Left colon (tissue), 2 donors: ENCODE measurements around the gene USP17L13. TPM values are rescaled to one million over a fixed set of nuclear protein-coding genes. Genes with fewer than 3 reads are reported as not detected.
A peak's percentile ranks its signal among the peaks of the same experiment; 100 is the strongest.
"Not testable (repeated sequence)": the region's sequence is repeated elsewhere in the genome, so short reads cannot be mapped to it uniquely, and the experiment has no call there.

ENCODE experiments used
- ATAC-seq: fragments of 200-7000 bp; cut with Tn5 transposase; one replicate; pipeline ENCODE4 v1.9.1; 2020; ENCODE audit warnings: mild to moderate bottlenecking, moderate library complexity
- DNase-seq, 2 donors: peaks; one replicate each; pipeline ENCODE4 v3.0.0-alpha.2; 2020
- intact Hi-C, 2 donors: fragments of 100-400 bp; cut with DNase I in 1 of 2; cut with micrococcal nuclease in 1 of 2; formaldehyde crosslinking; loops; one replicate each; pipeline versions ENCODE4 v1.11.2 to v1.14.0; 2022; cut with DNase I, micrococcal nuclease
- long read RNA-seq: library from polyadenylated mRNA; unstranded; transcript quantifications from one replicate; pipeline ENCODE4 v2.0.0, GENCODE V29; 2021
- total RNA-seq, 2 donors: library from RNA; stranded (reverse); fragmentation: NEBNext Ultra II Directional; extraction: Animal tissue kit (Norgen Biotek cat#: 25700); gene quantifications; one replicate each; pipeline ENCODE4 v1.2.1, GENCODE V29; 2021
- donor health status: DM: no; HTN: no; CAD: no.
- donor health status: DM: yes; HTN: yes; CAD: no.

The USP17L13 gene, protein sequence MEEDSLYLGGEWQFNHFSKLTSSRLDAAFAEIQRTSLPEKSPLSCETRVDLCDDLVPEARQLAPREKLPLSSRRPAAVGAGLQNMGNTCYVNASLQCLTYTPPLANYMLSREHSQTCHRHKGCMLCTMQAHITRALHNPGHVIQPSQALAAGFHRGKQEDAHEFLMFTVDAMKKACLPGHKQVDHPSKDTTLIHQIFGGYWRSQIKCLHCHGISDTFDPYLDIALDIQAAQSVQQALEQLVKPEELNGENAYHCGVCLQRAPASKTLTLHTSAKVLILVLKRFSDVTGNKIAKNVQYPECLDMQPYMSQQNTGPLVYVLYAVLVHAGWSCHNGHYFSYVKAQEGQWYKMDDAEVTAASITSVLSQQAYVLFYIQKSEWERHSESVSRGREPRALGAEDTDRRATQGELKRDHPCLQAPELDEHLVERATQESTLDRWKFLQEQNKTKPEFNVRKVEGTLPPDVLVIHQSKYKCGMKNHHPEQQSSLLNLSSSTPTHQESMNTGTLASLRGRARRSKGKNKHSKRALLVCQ
- total RNA-seq = not detected
- long read RNA-seq = 0 reads

GRCh38 chr4:9224596-9224995 lies at the start of gene USP17L13:
Gene USP17L13 (plus strand): TSS chr4:9224896. CDS start chr4:9224896, 0 bp downstream.
- ATAC-seq, intact Hi-C loops, DNase-seq: not testable (repeated sequence)

DNA sequence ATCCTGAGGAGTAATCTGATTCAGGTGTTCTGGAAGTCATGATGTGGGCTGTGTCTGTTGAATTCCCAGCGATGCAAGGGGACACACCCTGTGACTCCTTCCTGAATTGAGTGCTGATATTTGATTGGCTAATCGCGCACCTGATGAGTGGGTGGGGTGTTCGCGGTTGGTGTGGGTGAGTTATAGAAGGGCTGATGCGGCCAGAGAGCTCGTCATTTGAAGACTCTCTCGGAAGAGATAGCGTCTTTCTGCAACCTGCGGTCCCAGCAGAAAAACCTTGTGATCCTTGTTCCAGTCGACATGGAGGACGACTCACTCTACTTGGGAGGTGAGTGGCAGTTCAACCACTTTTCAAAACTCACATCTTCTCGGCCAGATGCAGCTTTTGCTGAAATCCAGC lies 14.3 kb upstream of the USP17L13 start, which contains the start of gene USP17L10:
USP17L10 (plus strand) TSS at position 301 of the 400 bp plus-strand sequence; CDS start at position 301, 0 bp downstream.
- ATAC-seq, intact Hi-C loops: not testable (repeated sequence)

GRCh38 chr4:9214701-9215100 lies 10.0 kb upstream of the USP17L13 start:
- ATAC-seq, intact Hi-C loops: not testable (repeated sequence)
- peak; percentile 1 to 5 for DNase-seq

More for the DNA sequence above, 14.3 kb upstream of the USP17L13 start, which contains the start of gene USP17L10:
- DNase-seq = not testable (repeated sequence)

DNA sequence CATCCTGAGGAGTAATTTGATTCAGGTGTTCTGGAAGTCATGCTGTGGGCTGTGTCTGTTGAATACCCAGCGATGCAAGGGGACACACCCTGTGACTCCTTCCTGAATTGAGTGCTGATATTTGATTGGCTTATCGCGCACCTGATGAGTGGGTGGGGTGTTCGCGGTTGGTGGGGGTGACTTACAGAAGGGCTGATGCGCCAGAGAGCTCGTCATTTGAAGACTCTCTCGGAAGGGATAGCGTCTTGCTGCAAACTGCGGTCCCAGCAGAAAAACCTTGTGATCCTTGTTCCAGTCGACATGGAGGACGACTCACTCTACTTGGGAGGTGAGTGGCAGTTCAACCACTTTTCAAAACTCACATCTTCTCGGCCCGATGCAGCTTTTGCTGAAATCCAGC lies 9.6 kb upstream of the USP17L13 start, which contains the start of gene USP17L11:
USP17L11 (plus strand) TSS at position 301 of the 400 bp plus-strand sequence; CDS start at position 301, 0 bp downstream.
- DNase-seq, intact Hi-C loops: not testable (repeated sequence)

DNA sequence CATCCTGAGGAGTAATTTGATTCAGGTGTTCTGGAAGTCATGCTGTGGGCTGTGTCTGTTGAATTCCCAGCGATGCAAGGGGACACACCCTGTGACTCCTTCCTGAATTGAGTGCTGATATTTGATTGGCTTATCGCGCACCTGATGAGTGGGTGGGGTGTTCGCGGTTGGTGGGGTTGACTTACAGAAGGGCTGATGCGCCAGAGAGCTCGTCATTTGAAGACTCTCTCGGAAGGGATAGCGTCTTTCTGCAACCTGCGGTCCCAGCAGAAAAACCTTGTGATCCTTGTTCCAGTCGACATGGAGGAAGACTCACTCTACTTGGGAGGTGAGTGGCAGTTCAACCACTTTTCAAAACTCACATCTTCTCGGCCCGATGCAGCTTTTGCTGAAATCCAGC lies 4.8 kb upstream of the USP17L13 start, which contains the start of gene USP17L12:
USP17L12 (plus strand) TSS at position 301 of the 400 bp plus-strand sequence; CDS start at position 301, 0 bp downstream.
- intact Hi-C loops, ATAC-seq, DNase-seq: not testable (repeated sequence)

More for the DNA sequence above, 9.6 kb upstream of the USP17L13 start, which contains the start of gene USP17L11:
- ATAC-seq = not testable (repeated sequence)

- DNase-seq, intact Hi-C loops, ATAC-seq: not testable (repeated sequence)
These were observed 5.6 kb downstream of the USP17L13 start for GRCh38 chr4:9230249-9230648.

- intact Hi-C loops, DNase-seq, ATAC-seq: not testable (repeated sequence)
These were observed 9.4 kb downstream of the USP17L13 start, which contains the start of gene USP17L15 for GRCh38 chr4:9234085-9234484. Gene USP17L15 (plus strand): TSS chr4:9234385. CDS start chr4:9234385, 0 bp downstream.

GRCh38 chr4:9238461-9238860 lies 13.8 kb downstream of the USP17L13 start:
- peak; percentile 0 to 8 for DNase-seq
- ATAC-seq, intact Hi-C loops: not testable (repeated sequence)

DNA sequence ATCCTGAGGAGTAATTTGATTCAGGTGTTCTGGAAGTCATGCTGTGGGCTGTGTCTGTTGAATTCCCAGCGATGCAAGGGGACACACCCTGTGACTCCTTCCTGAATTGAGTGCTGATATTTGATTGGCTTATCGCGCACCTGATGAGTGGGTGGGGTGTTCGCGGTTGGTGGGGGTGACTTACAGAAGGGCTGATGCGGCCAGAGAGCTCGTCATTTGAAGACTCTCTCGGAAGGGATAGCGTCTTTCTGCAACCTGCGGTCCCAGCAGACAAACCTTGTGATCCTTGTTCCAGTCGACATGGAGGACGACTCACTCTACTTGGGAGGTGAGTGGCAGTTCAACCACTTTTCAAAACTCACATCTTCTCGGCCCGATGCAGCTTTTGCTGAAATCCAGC lies 18.9 kb downstream of the USP17L13 start, which contains the start of gene USP17L17:
USP17L17 (plus strand) TSS at position 301 of the 400 bp plus-strand sequence; CDS start at position 301, 0 bp downstream.
- DNase-seq, intact Hi-C loops, ATAC-seq: not testable (repeated sequence)

DNA sequence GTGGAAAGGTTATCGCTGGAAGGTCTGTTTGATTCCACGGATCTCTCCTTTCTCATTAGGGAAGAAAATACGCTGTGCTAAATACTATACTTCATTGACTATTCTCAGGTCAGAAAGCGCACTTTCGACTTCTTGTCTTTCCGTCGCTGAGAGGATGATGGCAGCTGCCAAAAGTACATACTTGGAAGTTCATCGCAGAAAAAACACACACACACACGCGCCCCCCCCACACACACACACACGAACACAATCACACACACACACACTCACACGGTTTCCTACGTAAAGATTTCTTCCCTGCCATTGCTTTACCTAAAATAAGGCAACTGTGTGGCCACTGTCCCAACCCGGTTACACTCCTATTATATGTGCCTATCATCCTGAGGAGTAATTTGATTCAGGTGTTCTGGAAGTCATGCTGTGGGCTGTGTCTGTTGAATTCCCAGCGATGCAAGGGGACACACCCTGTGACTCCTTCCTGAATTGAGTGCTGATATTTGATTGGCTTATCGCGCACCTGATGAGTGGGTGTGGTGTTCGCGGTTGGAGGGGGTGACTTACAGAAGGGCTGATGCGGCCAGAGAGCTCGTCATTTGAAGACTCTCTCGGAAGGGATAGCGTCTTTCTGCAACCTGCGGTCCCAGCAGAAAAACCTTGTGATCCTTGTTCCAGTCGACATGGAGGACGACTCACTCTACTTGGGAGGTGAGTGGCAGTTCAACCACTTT lies 23.4 kb downstream of the USP17L13 start, which contains the start of gene USP17L18:
USP17L18 (plus strand) TSS at position 678 of the 728 bp plus-strand sequence; CDS start at position 678, 0 bp downstream.
- intact Hi-C loops, ATAC-seq: not testable (repeated sequence)
- peak in 1 of 2 donors; percentile 24 for DNase-seq

DNA sequence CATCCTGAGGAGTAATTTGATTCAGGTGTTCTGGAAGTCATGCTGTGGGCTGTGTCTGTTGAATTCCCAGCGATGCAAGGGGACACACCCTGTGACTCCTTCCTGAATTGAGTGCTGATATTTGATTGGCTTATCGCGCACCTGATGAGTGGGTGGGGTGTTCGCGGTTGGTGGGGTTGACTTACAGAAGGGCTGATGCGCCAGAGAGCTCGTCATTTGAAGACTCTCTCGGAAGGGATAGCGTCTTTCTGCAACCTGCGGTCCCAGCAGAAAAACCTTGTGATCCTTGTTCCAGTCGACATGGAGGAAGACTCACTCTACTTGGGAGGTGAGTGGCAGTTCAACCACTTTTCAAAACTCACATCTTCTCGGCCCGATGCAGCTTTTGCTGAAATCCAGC lies 28.4 kb downstream of the USP17L13 start, which contains the start of gene USP17L19:
USP17L19 (plus strand) TSS at position 301 of the 400 bp plus-strand sequence; CDS start at position 301, 0 bp downstream.
- DNase-seq, ATAC-seq, intact Hi-C loops: not testable (repeated sequence)

DNA sequence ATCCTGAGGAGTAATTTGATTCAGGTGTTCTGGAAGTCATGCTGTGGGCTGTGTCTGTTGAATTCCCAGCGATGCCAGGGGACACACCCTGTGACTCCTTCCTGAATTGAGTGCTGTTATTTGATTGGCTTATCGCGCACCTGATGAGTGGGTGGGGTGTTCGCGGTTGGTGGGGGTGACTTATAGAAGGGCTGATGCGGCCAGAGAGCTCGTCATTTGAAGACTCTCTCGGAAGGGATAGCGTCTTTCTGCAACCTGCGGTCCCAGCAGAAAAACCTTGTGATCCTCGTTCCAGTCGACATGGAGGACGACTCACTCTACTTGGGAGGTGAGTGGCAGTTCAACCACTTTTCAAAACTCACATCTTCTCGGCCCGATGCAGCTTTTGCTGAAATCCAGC lies 33.1 kb downstream of the USP17L13 start, which contains the start of gene USP17L20:
USP17L20 (plus strand) TSS at position 301 of the 400 bp plus-strand sequence; CDS start at position 301, 0 bp downstream.
- ATAC-seq, intact Hi-C loops, DNase-seq: not testable (repeated sequence)

- intact Hi-C loops, ATAC-seq, DNase-seq: not testable (repeated sequence)
These were observed 37.9 kb downstream of the USP17L13 start, which contains the start of gene USP17L21 for GRCh38 chr4:9262572-9262971. Gene USP17L21 (plus strand): TSS chr4:9262872. CDS start chr4:9262872, 0 bp downstream.

DNA sequence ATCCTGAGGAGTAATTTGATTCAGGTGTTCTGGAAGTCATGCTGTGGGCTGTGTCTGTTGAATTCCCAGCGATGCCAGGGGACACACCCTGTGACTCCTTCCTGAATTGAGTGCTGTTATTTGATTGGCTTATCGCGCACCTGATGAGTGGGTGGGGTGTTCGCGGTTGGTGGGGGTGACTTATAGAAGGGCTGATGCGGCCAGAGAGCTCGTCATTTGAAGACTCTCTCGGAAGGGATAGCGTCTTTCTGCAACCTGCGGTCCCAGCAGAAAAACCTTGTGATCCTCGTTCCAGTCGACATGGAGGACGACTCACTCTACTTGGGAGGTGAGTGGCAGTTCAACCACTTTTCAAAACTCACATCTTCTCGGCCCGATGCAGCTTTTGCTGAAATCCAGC lies 42.6 kb downstream of the USP17L13 start, which contains the start of gene USP17L22:
USP17L22 (plus strand) TSS at position 301 of the 400 bp plus-strand sequence; CDS start at position 301, 0 bp downstream.
- intact Hi-C loops, ATAC-seq, DNase-seq: not testable (repeated sequence)

DNA sequence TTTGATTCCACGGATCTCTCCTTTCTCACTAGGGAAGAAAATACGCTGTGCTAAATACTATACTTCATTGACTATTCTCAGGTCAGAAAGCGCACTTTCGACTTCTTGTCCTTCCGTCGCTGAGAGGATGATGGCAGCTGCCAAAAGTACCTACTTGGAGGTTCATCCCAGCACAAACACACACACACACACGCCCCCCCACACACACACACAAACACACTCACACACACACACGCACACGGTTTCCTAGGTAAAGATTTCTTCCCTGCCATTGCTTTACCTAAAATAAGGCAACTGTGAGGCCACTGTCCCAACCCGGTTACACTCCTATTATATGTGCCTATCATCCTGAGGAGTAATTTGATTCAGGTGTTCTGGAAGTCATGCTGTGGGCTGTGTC lies 47.0 kb downstream of the USP17L13 start:
- intact Hi-C loops, ATAC-seq: not testable (repeated sequence)
- peak in 1 of 2 donors; percentile 52 for DNase-seq
